H9 (cell line): ENCODE measurements around the gene DSCAM. TPM values are rescaled to one million over a fixed set of nuclear protein-coding genes. Genes with fewer than 3 reads are reported as not detected.

Experiments
- DNase-seq: peaks from one replicate; pipeline ENCODE4 v3.0.0-alpha.2; 2017
- H2AFZ ChIP-seq: one replicate; pipeline ENCODE4 v1.6.1; 2013; ENCODE audit warnings: mild to moderate bottlenecking, low read length, control low read depth, moderate library complexity
- H2AK5ac ChIP-seq: 2 replicates; pipeline ENCODE4 v1.6.1; 2013; ENCODE audit warnings: low read length, control low read depth, mixed read lengths; ENCODE audit not compliant: insufficient read length
- H2BK120ac ChIP-seq: one replicate; pipeline ENCODE4 v1.6.1; 2013; ENCODE audit warnings: low read depth, mild to moderate bottlenecking, low read length, control low read depth, inconsistent platforms; ENCODE audit not compliant: poor library complexity, severe bottlenecking
- H2BK12ac ChIP-seq: 2 replicates; pipeline ENCODE4 v1.6.1; 2013; ENCODE audit warnings: low read length, control low read depth, mixed read lengths, low read depth; ENCODE audit not compliant: insufficient read length
- H2BK15ac ChIP-seq: 2 replicates; pipeline ENCODE4 v1.6.1; 2013; ENCODE audit warnings: low read depth, low read length, control low read depth
- H2BK20ac ChIP-seq: one replicate; pipeline ENCODE4 v1.6.1; 2013; ENCODE audit warnings: low read depth, mild to moderate bottlenecking, low read length, control low read depth, inconsistent platforms; ENCODE audit not compliant: poor library complexity, severe bottlenecking
- H2BK5ac ChIP-seq: 2 replicates; pipeline ENCODE4 v1.6.1; 2013; ENCODE audit warnings: low read length, control low read depth, mixed read lengths; ENCODE audit not compliant: insufficient read length
- H3K14ac ChIP-seq: 2 replicates; pipeline ENCODE4 v1.6.1; 2013; ENCODE audit warnings: low read length, control low read depth; ENCODE audit not compliant: insufficient read depth
- H3K18ac ChIP-seq: 2 replicates; pipeline ENCODE4 v1.6.1; 2013; ENCODE audit warnings: low read depth, mild to moderate bottlenecking, mixed read lengths, low read length, control low read depth; ENCODE audit not compliant: insufficient read length
- H3K23ac ChIP-seq: 2 replicates; pipeline ENCODE4 v1.6.1; 2013; ENCODE audit warnings: low read length, control low read depth, mixed read lengths, low read depth; ENCODE audit not compliant: insufficient read length
- H3K23me2 ChIP-seq: 2 replicates; pipeline ENCODE4 v1.6.1; 2013; ENCODE audit warnings: low read depth, mild to moderate bottlenecking, mixed read lengths, low read length, control low read depth; ENCODE audit not compliant: insufficient read length, poor library complexity, severe bottlenecking
- H3K27ac ChIP-seq: 2 replicates; pipeline ENCODE4 v1.5.1; 2013; ENCODE audit warnings: low read length, control low read depth, mixed read lengths, low read depth; ENCODE audit not compliant: insufficient read length
- H3K27me3 ChIP-seq: 2 replicates; pipeline ENCODE4 v1.6.1; 2013; ENCODE audit warnings: low read length, control low read depth, inconsistent platforms; ENCODE audit not compliant: insufficient read depth
- H3K4ac ChIP-seq: 2 replicates; pipeline ENCODE4 v1.6.1; 2013; ENCODE audit warnings: low read depth, mild to moderate bottlenecking, control low read depth, inconsistent platforms, low read length, moderate library complexity
- H3K4me1 ChIP-seq: 2 replicates; pipeline ENCODE4 v1.6.1; 2013; ENCODE audit warnings: low read length, control low read depth, inconsistent platforms; ENCODE audit not compliant: insufficient read depth
- H3K4me2 ChIP-seq: 2 replicates; pipeline ENCODE4 v1.6.1; 2013; ENCODE audit warnings: low read length, control low read depth, mixed read lengths; ENCODE audit not compliant: insufficient read length, insufficient read depth
- H3K56ac ChIP-seq: 2 replicates; pipeline ENCODE4 v1.6.1; 2013; ENCODE audit warnings: low read depth, mild to moderate bottlenecking, mixed read lengths, low read length, control low read depth; ENCODE audit not compliant: insufficient read length
- H3K79me1 ChIP-seq: 2 replicates; pipeline ENCODE4 v1.6.1; 2013; ENCODE audit warnings: low read depth, mild to moderate bottlenecking, moderate library complexity, low read length, control low read depth, inconsistent platforms; ENCODE audit not compliant: insufficient read depth, poor library complexity, severe bottlenecking
- H3K79me2 ChIP-seq: 2 replicates; pipeline ENCODE4 v1.6.1; 2013; ENCODE audit warnings: low read length, control low read depth, inconsistent platforms; ENCODE audit not compliant: insufficient read depth
- H3K9ac ChIP-seq: 2 replicates; pipeline ENCODE4 v1.6.1; 2013; ENCODE audit warnings: low read length, control low read depth, mixed read lengths; ENCODE audit not compliant: insufficient read length; ENCODE audit errors: extremely low read depth
- H3K9me3 ChIP-seq: one replicate; pipeline ENCODE4 v1.6.1; 2013; ENCODE audit warnings: low read depth, low read length, inconsistent platforms; ENCODE audit not compliant: control insufficient read depth
- H3T11ph ChIP-seq: one replicate; pipeline ENCODE4 v1.6.1; 2013; ENCODE audit warnings: mild to moderate bottlenecking, low read length, control low read depth, inconsistent platforms
- H4K20me1 ChIP-seq: one replicate; pipeline ENCODE4 v1.6.1; 2013; ENCODE audit not compliant: control insufficient read depth, insufficient read length, insufficient read depth
- H4K5ac ChIP-seq: 2 replicates; pipeline ENCODE4 v1.6.1; 2013; ENCODE audit warnings: low read depth, mild to moderate bottlenecking, mixed read lengths, low read length, control low read depth; ENCODE audit not compliant: insufficient read length
- H4K8ac ChIP-seq: replicated peaks from 2 replicates; pipeline ENCODE4 v1.6.1; 2013; ENCODE audit warnings: low read length, control low read depth, mixed read lengths, low read depth; ENCODE audit not compliant: insufficient read length
- H4K91ac ChIP-seq: 2 replicates; pipeline ENCODE4 v1.6.1; 2013; ENCODE audit warnings: low read depth, mild to moderate bottlenecking, moderate library complexity, mixed read lengths, low read length, control low read depth; ENCODE audit not compliant: insufficient read length
- H3K27ac Mint-ChIP-seq, 3 experiments: 2 replicates in 2 of 3; 3 replicates in 1 of 3; pipeline ENCODE4 v1.8.0; 2020 to 2021; ENCODE audit warnings: mixed read lengths in 3 of 3, mild to moderate bottlenecking in 1 of 3, moderate library complexity in 1 of 3
- H3K27me3 Mint-ChIP-seq: 2 replicates; pipeline ENCODE4 v1.8.0; 2021; ENCODE audit warnings: low read depth, mild to moderate bottlenecking, moderate library complexity, mixed read lengths
- H3K36me3 Mint-ChIP-seq, 3 experiments: 2 replicates in 2 of 3; 3 replicates in 1 of 3; pipeline ENCODE4 v1.8.0; 2020 to 2021; ENCODE audit warnings: low read depth in 3 of 3, mixed read lengths in 3 of 3; ENCODE audit not compliant: insufficient read depth in 1 of 3
- H3K4me1 Mint-ChIP-seq, 2 experiments: 2 replicates each; pipeline ENCODE4 v1.8.0; 2020; ENCODE audit warnings: mixed read lengths in 2 of 2
- H3K4me3 Mint-ChIP-seq, 2 experiments: 2 replicates in 1 of 2; 3 replicates in 1 of 2; pipeline ENCODE4 v1.8.0; 2020 to 2021; ENCODE audit warnings: mild to moderate bottlenecking in 2 of 2, mixed read lengths in 2 of 2, moderate library complexity in 1 of 2
- H3K9me3 Mint-ChIP-seq, 2 experiments: 2 replicates in 1 of 2; 3 replicates in 1 of 2; pipeline ENCODE4 v1.8.0; 2020; ENCODE audit warnings: mild to moderate bottlenecking in 2 of 2, mixed read lengths in 2 of 2, moderate library complexity in 1 of 2
- CTCF ChIP-seq: fragments of 200-600 bp; sonication (generic); conservative IDR thresholded peaks from 3 replicates; pipeline ENCODE4 v1.8.0; 2021; ENCODE audit warnings: antibody characterized with exemption, mild to moderate bottlenecking
- WGBS: extraction: QIAGEN DNeasy Blood & Tissue Kit; methylation state at CpG from one replicate; pipeline ENCODE4 v1.1.7; 2013; ENCODE audit warnings: missing lambda C conversion rate, low lambda C conversion rate, mixed read lengths; ENCODE audit not compliant: insufficient read length; ENCODE audit errors: extremely low coverage; 5-methylcytosine and 5-hydroxymethylcytosine counted together
- total RNA-seq: library from RNA; stranded (reverse); gene quantifications from 2 replicates; pipeline ENCODE4 v1.2.1, GENCODE V29; 2021

Gene DSCAM
- total RNA-seq, 1 experiment from 2014 or later, result 0.17 TPM

GRCh38 chr21:40833184-40833583 lies 13.8 kb downstream of the DSCAM start:
- H3K36me3 Mint-ChIP-seq, result no peaks in the 10 kb centered on the region
- H3K79me1 ChIP-seq, result no peaks in the 10 kb centered on the region
- H3K9ac ChIP-seq, result no peak overlapping the region
- no peak overlapping the region for H3K27ac ChIP-seq
- TF ChIP-seq CTCF, result no peak
- no peak overlapping the region for H2BK20ac ChIP-seq
- no peaks in the 10 kb centered on the region for H3K79me2 ChIP-seq
- no peaks in the 10 kb centered on the region for H3K4me1 Mint-ChIP-seq
- DNase-seq, result no peak
- H3K18ac ChIP-seq, result no peak overlapping the region
- no peak overlapping the region for H4K91ac ChIP-seq
- no peaks in the 10 kb centered on the region for H3K27me3 ChIP-seq
- H3K27ac Mint-ChIP-seq, result no peak overlapping the region
- no peak overlapping the region for H2BK15ac ChIP-seq
- no peaks in the 10 kb centered on the region for H4K20me1 ChIP-seq
- no peak overlapping the region for H4K8ac ChIP-seq
- no peak overlapping the region for H3T11ph ChIP-seq
- H2BK12ac ChIP-seq, result no peak overlapping the region
- H3K14ac ChIP-seq, result no peak overlapping the region
- H3K4ac ChIP-seq, result no peak overlapping the region
- no peaks in the 10 kb centered on the region for H3K9me3 ChIP-seq
- no CpG with 5 or more reads among the region's 6 CpGs for WGBS
- no peak overlapping the region for H2BK120ac ChIP-seq
- no peaks in the 10 kb centered on the region for H3K4me1 ChIP-seq
- no peaks in the 10 kb centered on the region for H3K9me3 Mint-ChIP-seq
- H4K5ac ChIP-seq, result no peak overlapping the region
- no peak overlapping the region for H3K4me3 Mint-ChIP-seq
- H3K23me2 ChIP-seq, result no peaks in the 10 kb centered on the region
- no peak overlapping the region for H3K4me2 ChIP-seq
- H3K56ac ChIP-seq, result no peak overlapping the region
- peaks cover 8% of the 10 kb centered on the region; the same call in 1 of the 2 replicates for H3K27me3 Mint-ChIP-seq
- no peak overlapping the region for H3K23ac ChIP-seq
- no peak overlapping the region for H2AFZ ChIP-seq
- no peak overlapping the region for H2BK5ac ChIP-seq
- H2AK5ac ChIP-seq, result no peak overlapping the region
